Aorta (tissue), 5 donors: ENCODE data around the gene EIF3F. TPM values are rescaled to one million over a fixed set of nuclear protein-coding genes. Genes with fewer than 3 reads are reported as not detected.

Experiments used
- ATAC-seq: fragments of 200-7000 bp; cut with Tn5 transposase; one replicate; pipeline ENCODE4 v1.9.1; 2022; ENCODE audit warnings: moderate library complexity; ENCODE audit not compliant: low FRiP score
- DNase-seq, 2 donors: peaks; one replicate each; pipeline ENCODE4 v3.0.0-alpha.2; 2020
- H3K27ac ChIP-seq, 2 donors: one replicate each; pipeline ENCODE4 v1.5.1; 2013; ENCODE audit warnings: low read length in 2 of 2, mild to moderate bottlenecking in 2 of 2, moderate library complexity in 2 of 2, control low read depth in 1 of 2, inconsistent platforms in 1 of 2, low read depth in 1 of 2
- H3K27me3 ChIP-seq, 2 donors: one replicate each; pipeline ENCODE4 v1.6.1; 2013; ENCODE audit warnings: control low read depth in 1 of 2, low read length in 1 of 2, mild to moderate bottlenecking in 1 of 2, moderate library complexity in 1 of 2; ENCODE audit not compliant: insufficient read depth in 2 of 2, control insufficient read depth in 1 of 2
- H3K36me3 ChIP-seq, 2 donors: one replicate each; pipeline ENCODE4 v1.6.1; 2013; ENCODE audit warnings: control low read depth in 1 of 2, low read length in 1 of 2, mild to moderate bottlenecking in 1 of 2; ENCODE audit not compliant: insufficient read depth in 2 of 2, control insufficient read depth in 1 of 2
- H3K4me1 ChIP-seq, 2 donors: one replicate each; pipeline ENCODE4 v1.6.1; 2013; ENCODE audit warnings: low read length in 2 of 2, control low read depth in 1 of 2, mild to moderate bottlenecking in 1 of 2, moderate library complexity in 1 of 2; ENCODE audit not compliant: insufficient read depth in 2 of 2, control insufficient read depth in 1 of 2
- H3K4me3 ChIP-seq, 2 donors: one replicate each; pipeline ENCODE4 v1.5.1; 2013; ENCODE audit warnings: low read length in 2 of 2, control low read depth in 1 of 2, mild to moderate bottlenecking in 1 of 2
- H3K9me3 ChIP-seq: one replicate; pipeline ENCODE4 v1.6.1; 2013; ENCODE audit warnings: mild to moderate bottlenecking, low read length; ENCODE audit not compliant: control insufficient read depth
- WGBS, 2 donors: extraction: QIAGEN DNeasy Blood & Tissue Kit; methylation state at CpG; one replicate each; pipeline ENCODE4 v1.1.7; 2013; 5-methylcytosine and 5-hydroxymethylcytosine counted together
- intact Hi-C, 2 donors: fragments of 100-400 bp; cut with DNase I; formaldehyde crosslinking; loops; one replicate each; pipeline versions ENCODE4 v1.14.2 to v1.15.0; 2022
- polyA plus RNA-seq, 2 donors: library from polyadenylated mRNA; stranded (reverse); fragments of 200-250 nt; gene quantifications; one replicate each; pipeline ENCODE4 v1.2.3, GENCODE V29; 2013
- total RNA-seq, 2 donors: library from RNA; stranded (reverse); fragmentation: NEBNext Ultra II Directional; extraction: Animal tissue kit (Norgen Biotek cat#: 25700); gene quantifications; one replicate each; pipeline ENCODE4 v1.2.1, GENCODE V29; 2021
- donor health status: healthy with polysubstance abuse.
- donor health status: Bipolar disorder and iron deficiency.
- donor health status: DM: no; HTN: no; CAD: no.
- donor health status: DM: no; HTN: no; CAD: no.
- donor health status: DM: yes; HTN: yes; CAD: no.

EIF3F gene
- total and polyA plus RNA-seq, 4 donors: 156 to 486 (median 220) TPM

GRCh38 chr11:8031248-8032115 is 44.3 kb downstream of the EIF3F start:
- intact Hi-C loops: loop anchor here in 1 of 2 donors (2.0 kb wide), 1 partner anchor 67 kb away; no protein-coding TSS in a partner anchor
- 82 to 83% methylated on average over 32 of the region's 32 CpGs for WGBS, 2 donors
- H3K36me3 ChIP-seq: no peaks in the 10 kb centered on the region
- H3K4me3 ChIP-seq: no peak overlapping the region
- no peaks in the 10 kb centered on the region for H3K4me1 ChIP-seq
- no peak overlapping the region for H3K27ac ChIP-seq
- no peak for ATAC-seq
- no peaks in the 10 kb centered on the region for H3K27me3 ChIP-seq
- no peak for DNase-seq
- H3K9me3 ChIP-seq: no peaks in the 10 kb centered on the region

- no peak for ATAC-seq
- Histone ChIP-seq H3K4me1 (no peaks in the 10 kb centered on the region), H3K36me3 (no peaks in the 10 kb centered on the region), H3K9me3 (no peaks in the 10 kb centered on the region), H3K27me3 (no peaks in the 10 kb centered on the region), H3K4me3 (no peak overlapping the region), H3K27ac (no peak overlapping the region)
- no peak for DNase-seq
- 93% methylated on average over 10 of the region's 10 CpGs for WGBS, 2 donors
- intact Hi-C loops: loop anchor here in 1 of 2 donors (2.0 kb wide), 1 partner anchor 67 kb away; no protein-coding TSS in a partner anchor
Observed at GRCh38 chr11:8032122-8032521, 45.0 kb downstream of the EIF3F start.

GRCh38 chr11:8032576-8033304 is 45.6 kb downstream of the EIF3F start:
- no peaks in the 10 kb centered on the region for H3K4me1 ChIP-seq
- H3K27ac ChIP-seq: no peak overlapping the region
- H3K4me3 ChIP-seq: no peak overlapping the region
- H3K27me3 ChIP-seq: no peaks in the 10 kb centered on the region
- no peak for DNase-seq
- H3K36me3 ChIP-seq: no peaks in the 10 kb centered on the region
- ATAC-seq: no peak
- no peaks in the 10 kb centered on the region for H3K9me3 ChIP-seq
- 43 to 48% methylated on average over 20 of the region's 20 CpGs for WGBS, 2 donors
- intact Hi-C loops: loop anchor here in 1 of 2 donors (2.0 kb wide), 1 partner anchor 66 kb away; no protein-coding TSS in a partner anchor

- H3K36me3 ChIP-seq: no peaks in the 10 kb centered on the region
- no peaks in the 10 kb centered on the region for H3K9me3 ChIP-seq
- 48 to 49% methylated on average over 19 of the region's 19 CpGs for WGBS, 2 donors
- DNase-seq: peak; percentile 87 to 90
- H3K27me3 ChIP-seq: no peaks in the 10 kb centered on the region
- peak; percentile 86 for ATAC-seq
- intact Hi-C loops: loop anchor here (2.0 kb wide), 1 partner anchor 65 kb away; no protein-coding TSS in a partner anchor
- H3K27ac ChIP-seq: no peak overlapping the region
- H3K4me1 ChIP-seq: no peaks in the 10 kb centered on the region
- H3K4me3 ChIP-seq: no peak overlapping the region
Observed at GRCh38 chr11:8033305-8034105, 46.4 kb downstream of the EIF3F start.

GRCh38 chr11:8034106-8034585 is 47.0 kb downstream of the EIF3F start:
- Histone ChIP-seq H3K9me3 (no peaks in the 10 kb centered on the region), H3K4me1 (no peaks in the 10 kb centered on the region), H3K4me3 (no peak overlapping the region), H3K27ac (no peak overlapping the region), H3K36me3 (no peaks in the 10 kb centered on the region), H3K27me3 (no peaks in the 10 kb centered on the region)
- DNase-seq (no peak), ATAC-seq (no peak)
- WGBS, 2 donors: 88 to 93% methylated on average over 3 of the region's 3 CpGs
- intact Hi-C loops: loop anchor here in 1 of 2 donors (2.0 kb wide), 1 partner anchor 65 kb away; no protein-coding TSS in a partner anchor

GRCh38 chr11:8034604-8035190 is 47.6 kb downstream of the EIF3F start:
- no peak overlapping the region for H3K4me3 ChIP-seq
- no peaks in the 10 kb centered on the region for H3K4me1 ChIP-seq
- no peaks in the 10 kb centered on the region for H3K36me3 ChIP-seq
- 82 to 84% methylated on average over 5 of the region's 5 CpGs for WGBS, 2 donors
- DNase-seq (no peak), ATAC-seq (no peak)
- no peaks in the 10 kb centered on the region for H3K27me3 ChIP-seq
- H3K9me3 ChIP-seq: no peaks in the 10 kb centered on the region
- H3K27ac ChIP-seq: no peak overlapping the region
- intact Hi-C loops: loop anchor here in 1 of 2 donors (2.0 kb wide), 1 partner anchor 64 kb away; no protein-coding TSS in a partner anchor

GRCh38 chr11:8035200-8035855 is 48.2 kb downstream of the EIF3F start:
- Histone ChIP-seq H3K9me3 (no peaks in the 10 kb centered on the region), H3K27ac (no peak overlapping the region)
- intact Hi-C loops: loop anchor here in 1 of 2 donors (2.0 kb wide), 1 partner anchor 63 kb away; no protein-coding TSS in a partner anchor

More at GRCh38 chr11:8035200-8035855, 48.2 kb downstream of the EIF3F start:
- Histone ChIP-seq H3K27me3 (no peaks in the 10 kb centered on the region), H3K4me3 (no peak overlapping the region), H3K36me3 (no peaks in the 10 kb centered on the region), H3K4me1 (no peaks in the 10 kb centered on the region)
- WGBS, 2 donors: 75 to 76% methylated on average over 11 of the region's 11 CpGs
- no peak for DNase-seq
- no peak for ATAC-seq
